Stimulated activated naive CD4-positive, alpha-beta T cell treated with Interleukin-2 at 50 U/mL for 16 hours (primary cell): ENCODE measurements around the gene GCN1.

Experiments used
- DNase-seq: peaks from one replicate; lab custom pipeline; 2025; lab: John Stamatoyannopoulos, UW

The GCN1 gene

GRCh38 chr12:120229487-120230325 lies 35.2 kb upstream of the GCN1 start:
- DNase-seq = no peak

- no peak for DNase-seq
Measured at GRCh38 chr12:120229071-120229486, 34.6 kb upstream of the GCN1 start.

GRCh38 chr12:120228291-120229070 lies 34.0 kb upstream of the GCN1 start:
- DNase-seq = peak; percentile 87

GRCh38 chr12:120228041-120228290 lies 33.5 kb upstream of the GCN1 start:
- DNase-seq = no peak

GRCh38 chr12:120227233-120228040 lies 32.9 kb upstream of the GCN1 start:
- no peak for DNase-seq

GRCh38 chr12:120225852-120226640 lies 31.5 kb upstream of the GCN1 start:
- peak; percentile 18 for DNase-seq

GRCh38 chr12:120225200-120225558 lies 30.7 kb upstream of the GCN1 start:
- DNase-seq = no peak

GRCh38 chr12:120224304-120225199 lies 30.0 kb upstream of the GCN1 start:
- no peak for DNase-seq

GRCh38 chr12:120223458-120224303 lies 29.2 kb upstream of the GCN1 start:
- no peak for DNase-seq

- DNase-seq = no peak
Measured at GRCh38 chr12:120222288-120222832, 27.8 kb upstream of the GCN1 start.

- no peak for DNase-seq
Measured at GRCh38 chr12:120221576-120221900, 27.0 kb upstream of the GCN1 start.

GRCh38 chr12:120220838-120221575 lies 26.5 kb upstream of the GCN1 start:
- DNase-seq = no peak

GRCh38 chr12:120218680-120219606 lies 24.4 kb upstream of the GCN1 start:
- DNase-seq = no peak

- DNase-seq = no peak
Measured at GRCh38 chr12:120216742-120217605, 22.5 kb upstream of the GCN1 start.

GRCh38 chr12:120215766-120216735 lies 21.5 kb upstream of the GCN1 start:
- no peak for DNase-seq

GRCh38 chr12:120215357-120215735 lies 20.8 kb upstream of the GCN1 start:
- no peak for DNase-seq
